GM12875 (cell line): ENCODE measurements around the gene SKAP1.

Experiments used
- H3K4me3 ChIP-seq: one replicate; pipeline ENCODE4 v1.5.1; 2011; ENCODE audit warnings: low read depth, low read length, control low read depth
- TF ChIP-seq, protein P1 (sequence below): IDR thresholded peaks from 2 replicates; pipeline ENCODE4 v1.5.1; 2011; ENCODE audit warnings: low read depth, mild to moderate bottlenecking, control low read depth, inconsistent platforms, low read length, moderate library complexity, borderline replicate concordance; ENCODE audit not compliant: insufficient read depth

Gene SKAP1

DNA sequence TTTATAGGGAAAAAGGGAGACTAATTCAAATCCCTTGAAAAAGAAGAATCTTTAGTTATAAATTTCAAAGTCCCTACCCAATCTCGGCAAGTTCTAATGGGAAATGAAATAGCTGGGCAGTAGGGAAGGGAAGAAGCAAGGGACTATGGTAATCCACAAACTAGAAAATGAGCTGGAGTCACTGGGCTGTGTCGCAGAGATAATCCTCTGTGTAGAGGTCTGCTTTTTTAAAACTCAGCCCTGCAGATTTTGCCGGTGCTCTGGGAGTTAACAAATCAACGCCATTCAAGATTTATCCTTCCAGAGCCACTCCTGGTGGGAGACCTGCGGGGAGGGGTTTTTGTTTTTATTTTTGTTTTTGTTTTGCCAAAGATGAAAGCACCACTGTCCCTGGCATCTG lies 301.6 kb downstream of the SKAP1 start:
- H3K4me3 ChIP-seq = no peak overlapping the region
- TF ChIP-seq, protein P1, sequence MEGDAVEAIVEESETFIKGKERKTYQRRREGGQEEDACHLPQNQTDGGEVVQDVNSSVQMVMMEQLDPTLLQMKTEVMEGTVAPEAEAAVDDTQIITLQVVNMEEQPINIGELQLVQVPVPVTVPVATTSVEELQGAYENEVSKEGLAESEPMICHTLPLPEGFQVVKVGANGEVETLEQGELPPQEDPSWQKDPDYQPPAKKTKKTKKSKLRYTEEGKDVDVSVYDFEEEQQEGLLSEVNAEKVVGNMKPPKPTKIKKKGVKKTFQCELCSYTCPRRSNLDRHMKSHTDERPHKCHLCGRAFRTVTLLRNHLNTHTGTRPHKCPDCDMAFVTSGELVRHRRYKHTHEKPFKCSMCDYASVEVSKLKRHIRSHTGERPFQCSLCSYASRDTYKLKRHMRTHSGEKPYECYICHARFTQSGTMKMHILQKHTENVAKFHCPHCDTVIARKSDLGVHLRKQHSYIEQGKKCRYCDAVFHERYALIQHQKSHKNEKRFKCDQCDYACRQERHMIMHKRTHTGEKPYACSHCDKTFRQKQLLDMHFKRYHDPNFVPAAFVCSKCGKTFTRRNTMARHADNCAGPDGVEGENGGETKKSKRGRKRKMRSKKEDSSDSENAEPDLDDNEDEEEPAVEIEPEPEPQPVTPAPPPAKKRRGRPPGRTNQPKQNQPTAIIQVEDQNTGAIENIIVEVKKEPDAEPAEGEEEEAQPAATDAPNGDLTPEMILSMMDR = no peak

DNA sequence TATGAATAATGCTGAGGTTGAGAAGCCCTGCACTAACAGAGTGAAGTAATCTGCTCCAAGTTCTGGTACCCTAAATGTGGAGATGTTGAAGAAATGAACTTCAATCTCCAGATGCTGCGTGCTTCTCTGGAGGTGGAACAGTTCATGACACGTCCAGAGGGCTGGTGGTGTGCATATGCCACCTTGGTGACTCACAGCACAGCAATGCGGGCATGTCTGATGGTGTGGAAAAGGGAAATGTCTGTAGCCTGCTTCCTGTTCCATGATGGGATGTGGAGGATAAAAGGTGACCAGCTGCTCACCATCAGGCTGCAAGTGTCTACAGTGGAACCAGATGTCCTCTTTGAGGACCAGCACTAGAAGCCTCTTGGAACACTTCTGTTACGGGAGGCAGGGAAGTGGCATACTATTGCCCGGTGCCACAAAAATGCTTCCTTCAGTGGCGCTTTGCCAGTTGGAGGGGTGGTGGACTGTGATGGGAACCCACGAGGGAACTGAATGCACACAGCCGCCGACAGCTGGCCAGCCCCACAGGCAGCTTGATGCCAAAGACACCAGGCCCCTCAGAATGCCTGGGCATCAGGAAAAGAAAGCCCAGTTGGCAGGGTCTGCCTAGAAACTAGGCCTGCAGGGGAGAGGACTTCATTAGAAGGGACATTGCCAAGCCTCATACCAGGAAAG lies 302.5 kb downstream of the SKAP1 start:
- H3K4me3 ChIP-seq = no peak overlapping the region
- TF ChIP-seq, protein P1 = no peak

DNA sequence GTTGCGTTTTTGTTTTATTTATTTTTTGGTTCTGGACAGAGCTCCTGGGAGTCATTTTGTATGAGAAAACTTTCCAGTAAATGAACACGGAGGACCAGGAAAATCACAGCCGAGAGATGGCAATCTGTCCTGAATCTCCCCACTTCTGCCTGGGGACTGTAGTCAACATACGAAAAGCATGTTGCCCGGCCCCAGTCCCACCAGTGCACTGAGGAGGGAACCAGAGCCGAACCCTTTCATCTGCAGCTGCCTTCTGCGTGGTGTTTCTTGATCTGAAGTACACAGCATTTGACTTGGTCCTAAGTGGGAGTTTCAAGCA lies 303.5 kb downstream of the SKAP1 start:
- TF ChIP-seq, protein P1 = no peak
- no peak overlapping the region for H3K4me3 ChIP-seq

DNA sequence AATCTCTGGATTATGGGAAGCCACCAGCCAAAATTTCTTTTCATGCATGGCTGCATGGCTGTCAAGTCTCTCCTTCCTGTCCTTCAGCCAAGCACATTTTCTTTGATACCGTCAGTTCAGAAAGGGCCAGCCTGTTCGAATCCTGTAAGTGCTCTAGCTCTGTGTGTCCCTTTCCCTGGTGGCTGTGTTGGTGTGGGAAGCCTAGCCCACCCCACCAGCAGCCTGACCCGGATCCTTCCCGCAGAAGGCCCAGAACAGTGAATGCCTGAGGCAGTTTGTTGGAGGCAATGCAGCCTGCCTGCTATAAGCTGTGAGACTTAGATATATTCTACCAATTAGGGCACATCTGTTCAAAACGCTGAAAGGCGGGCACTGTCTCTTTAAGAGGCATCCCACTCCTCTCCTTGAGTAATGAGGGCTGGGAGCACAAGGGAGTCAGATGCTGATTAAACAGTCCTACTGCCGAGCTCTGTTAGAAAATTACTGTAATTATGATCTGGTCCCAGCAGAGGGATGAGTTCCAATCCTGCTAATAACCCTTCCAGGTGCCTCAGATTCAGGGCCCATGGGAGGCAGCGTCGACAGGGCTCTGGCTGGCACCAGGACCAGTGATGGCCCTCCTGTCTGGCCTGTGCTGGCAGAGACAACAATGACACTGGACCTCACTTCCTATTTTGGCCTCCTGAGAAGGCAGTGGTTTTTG lies 304.0 kb downstream of the SKAP1 start:
- TF ChIP-seq, protein P1 = no peak
- H3K4me3 ChIP-seq = no peak overlapping the region

DNA sequence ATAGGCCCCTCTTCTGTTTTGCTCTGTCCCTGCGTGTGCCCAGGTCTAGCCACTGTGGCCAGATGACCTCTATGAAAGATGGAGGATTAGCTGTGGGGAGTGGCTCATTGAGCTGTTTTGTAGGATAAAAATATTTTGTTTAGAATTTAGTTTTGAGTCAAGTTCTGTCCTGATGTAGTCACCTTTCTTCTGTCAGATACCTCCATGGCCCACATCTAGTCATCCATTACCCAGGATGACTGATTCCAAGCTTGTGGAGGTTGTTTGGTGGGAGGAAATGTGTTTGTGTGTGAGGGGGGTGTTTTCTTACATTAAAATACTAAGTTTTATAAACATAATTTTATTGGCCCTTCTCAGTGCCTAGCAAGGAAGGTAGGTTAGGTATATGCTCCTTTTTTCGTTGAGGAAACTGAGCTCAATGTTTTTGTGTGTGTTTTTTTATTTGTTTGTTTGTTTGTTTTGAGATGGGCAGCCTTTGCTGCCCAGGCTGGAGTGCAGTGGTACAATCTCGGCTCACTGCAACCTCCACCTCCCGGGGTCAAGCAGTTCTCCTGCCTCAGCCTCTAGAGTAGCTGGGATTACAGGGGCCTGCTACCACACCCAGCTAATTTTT lies 306.1 kb downstream of the SKAP1 start:
- TF ChIP-seq, protein P1 = no peak
- no peak overlapping the region for H3K4me3 ChIP-seq

DNA sequence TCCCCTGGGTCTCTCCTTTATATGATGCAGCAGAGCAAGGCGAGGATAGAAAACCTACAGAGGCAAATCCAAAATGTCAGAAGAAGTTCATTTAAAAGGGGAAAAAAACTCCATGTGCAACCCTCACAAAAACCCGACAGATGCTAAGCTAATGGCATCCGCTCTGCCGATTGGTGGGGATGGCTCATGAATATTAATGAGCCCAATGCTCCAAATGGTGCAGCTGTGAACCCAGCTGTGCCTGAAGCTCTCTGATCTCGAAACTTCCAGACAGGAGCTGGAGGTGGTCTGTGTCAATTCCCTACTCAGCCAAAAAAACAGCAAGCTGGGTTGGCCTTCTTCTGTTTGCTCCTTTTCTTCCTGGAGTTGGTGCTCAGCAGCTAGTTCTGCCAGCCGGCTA lies 306.9 kb downstream of the SKAP1 start:
- no peak overlapping the region for H3K4me3 ChIP-seq
- TF ChIP-seq, protein P1 = no peak

DNA sequence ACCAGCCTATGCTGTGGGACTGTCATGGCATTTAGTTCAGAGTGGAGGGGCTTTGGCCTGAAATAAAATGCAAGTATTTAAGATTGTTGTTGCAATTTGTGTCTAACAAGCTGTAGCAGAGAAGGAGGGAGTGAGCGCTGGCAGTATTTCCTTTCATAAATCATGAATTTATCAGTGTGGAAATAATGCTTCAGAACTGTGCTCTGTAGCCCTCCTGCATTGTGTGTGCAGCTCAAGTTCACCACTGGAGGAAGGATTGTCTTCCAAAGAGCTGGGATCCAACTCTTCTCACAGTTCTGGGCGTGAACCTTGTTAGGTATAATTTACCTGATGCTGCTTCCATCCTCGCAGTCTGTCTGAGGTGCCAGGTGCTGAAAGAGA lies 307.4 kb downstream of the SKAP1 start:
- no peak overlapping the region for H3K4me3 ChIP-seq
- TF ChIP-seq, protein P1 = no peak
